Heart left ventricle (tissue), 16 donors: Measurements from ENCODE around the gene ANKDD1A. TPM values are rescaled to one million over a fixed set of nuclear protein-coding genes. Genes with fewer than 3 reads are reported as not detected.

Experiments
- ATAC-seq, 4 donors: fragments of 200-7000 bp; cut with Tn5 transposase; one replicate each; pipeline ENCODE4 v1.9.1; 2020 to 2022; ENCODE audit warnings: moderate library complexity in 4 of 4, mild to moderate bottlenecking in 3 of 4, moderate number of reproducible peaks in 1 of 4
- DNase-seq, 5 donors: peaks; one replicate each; pipeline ENCODE4 v3.0.0-alpha.2; 2020
- H3K27ac ChIP-seq, 12 donors: fragments of 200-600 bp; sonication (generic) in 4 of 12; one replicate each; pipeline versions ENCODE4 v1.5.0 to v1.8.0; 2016 to 2022; ENCODE audit warnings: mild to moderate bottlenecking in 2 of 12
- H3K27me3 ChIP-seq, 9 donors: fragments of 200-600 bp; sonication (generic) in 2 of 9; one replicate each; pipeline versions ENCODE4 v1.5.1 to v1.8.0; 2016 to 2022; ENCODE audit warnings: mild to moderate bottlenecking in 3 of 9
- H3K36me3 ChIP-seq, 9 donors: fragments of 200-600 bp; sonication (generic) in 2 of 9; one replicate each; pipeline versions ENCODE4 v1.5.0 to v1.8.0; 2018 to 2022; ENCODE audit warnings: mild to moderate bottlenecking in 2 of 9
- H3K4me1 ChIP-seq, 12 donors: fragments of 200-600 bp; sonication (generic) in 4 of 12; one replicate each; pipeline versions ENCODE4 v1.5.0 to v1.8.0; 2016 to 2022; ENCODE audit warnings: mild to moderate bottlenecking in 3 of 12
- H3K4me3 ChIP-seq, 12 donors: fragments of 200-600 bp; sonication (generic) in 4 of 12; one replicate each; pipeline versions ENCODE4 v1.5.0 to v1.8.0; 2017 to 2022; ENCODE audit warnings: mild to moderate bottlenecking in 9 of 12, moderate library complexity in 4 of 12
- H3K9me3 ChIP-seq, 12 donors: fragments of 200-600 bp; sonication (generic) in 4 of 12; one replicate each; pipeline versions ENCODE4 v1.5.0 to v1.8.0; 2016 to 2022; ENCODE audit warnings: mild to moderate bottlenecking in 1 of 12
- CTCF ChIP-seq, 12 donors: fragments of 200-600 bp; sonication (generic) in 4 of 12; IDR thresholded peaks; one replicate each; pipeline versions ENCODE4 v1.5.0 to v1.8.0; 2018 to 2022; ENCODE audit warnings: antibody characterized with exemption in 12 of 12, mild to moderate bottlenecking in 5 of 12
- POLR2A ChIP-seq, 2 donors: fragments of 450-650 bp; IDR thresholded peaks; one replicate each; pipeline ENCODE4 v1.6.1; 2017; ENCODE audit warnings: antibody characterized with exemption in 2 of 2, mild to moderate bottlenecking in 2 of 2, moderate library complexity in 2 of 2
- WGBS, 4 donors: extraction: QIAGEN DNeasy Blood & Tissue Kit in 2 of 4; methylation state at CpG; one replicate each; pipeline versions ENCODE4 v1.1.5 to v1.1.7; 2013 to 2018; 5-methylcytosine and 5-hydroxymethylcytosine counted together
- intact Hi-C, 10 donors: fragments of 100-400 bp; cut with DNase I; formaldehyde crosslinking; loops; one replicate each; pipeline versions ENCODE4 v1.11.1 to v1.14.2; 2022
- polyA plus RNA-seq, 2 donors: library from polyadenylated mRNA; stranded (reverse); fragments of 200-250 nt; gene quantifications; one replicate each; pipeline ENCODE4 v1.2.3, GENCODE V29; 2013
- total RNA-seq, 9 donors: library from RNA; depleted of rRNA in 2 of 9; stranded (reverse); fragments of >200 nt in 2 of 9; fragmentation: NEBNext Ultra II Directional in 3 of 9; extraction: Animal tissue kit (Norgen Biotek cat#: 25700) in 3 of 9; gene quantifications; one replicate each; pipeline versions ENCODE4 v1.1.0 to v1.2.4, GENCODE V29; 2016 to 2023
- donor health status: ischemic (EF 13 %, LVEDD 7.1; RV severe dilation, severe dysfunction).
- donor health status: healthy with polysubstance abuse.
- donor health status: DM: no; HTN: yes; CAD: no.
- donor health status: DM: no; HTN: no; CAD: no.
- donor health status: ischemic (EF 25% LVEDD 6.9; RV normal size, moderate dysfunction).
- donor health status: ischemic (EF 25% LVEDD 5.7; RV mildly dilated, moderate dysfunction).
- donor health status: healthy.
- donor health status: DM: yes; HTN: yes; CAD: no.
- donor health status: ischemic (EF 35%, LVEDD 5.7; RV mildly dilated, moderate dysfunction).
- donor health status: nonischemic (EF 11% LVEDD 7.7; RV severe dilation, severe dysfunction).
- donor health status: DM: yes; HTN: yes; CAD: no.
- donor health status: PGD.
- donor health status: ischemic (EF 29% LVEDD 5.4; RV normal size, mild dysfunction).
- donor health status: nonischemic (EF 23%, LVEDD 6.1; RV moderate dilation, normal function).

Gene ANKDD1A
- total and polyA plus RNA-seq, 11 donors: 0.42 to 3.4 (median 1.1) TPM

GRCh38 chr15:64944961-64945360, 33.3 kb downstream of the ANKDD1A start:
- no peaks in the 10 kb centered on the region for H3K9me3 ChIP-seq
- no peak overlapping the region for H3K27ac ChIP-seq
- H3K27me3 ChIP-seq: no peaks in the 10 kb centered on the region
- peaks cover 0 to 3% (median 0%) of the 10 kb centered on the region in 9 donors for H3K36me3 ChIP-seq
- DNase-seq (no peak), ATAC-seq (no peak)
- H3K4me1 ChIP-seq: no peaks in the 10 kb centered on the region
- TF ChIP-seq POLR2A (IDR thresholded peaks at IDR 0.05): no peak
- no peak for TF ChIP-seq CTCF (IDR thresholded peaks at IDR 0.05)
- intact Hi-C loops: no loop called here
- WGBS, 4 donors: 69 to 95% (median 70%) methylated on average over 4 of the region's 4 CpGs
- no peak overlapping the region for H3K4me3 ChIP-seq

GRCh38 chr15:64947211-64947610, 35.5 kb downstream of the ANKDD1A start:
- no peak overlapping the region for H3K27ac ChIP-seq
- DNase-seq (no peak), ATAC-seq (no peak)
- no peaks in the 10 kb centered on the region for H3K27me3 ChIP-seq
- no peak for TF ChIP-seq CTCF (IDR thresholded peaks at IDR 0.05)
- no peak for TF ChIP-seq POLR2A (IDR thresholded peaks at IDR 0.05)
- peaks cover 0 to 1% (median 0%) of the 10 kb centered on the region in 9 donors for H3K36me3 ChIP-seq
- H3K4me1 ChIP-seq: no peaks in the 10 kb centered on the region
- WGBS, 4 donors: 69 to 75% (median 72%) methylated on average over 10 of the region's 10 CpGs
- intact Hi-C loops: no loop called here
- H3K4me3 ChIP-seq: no peak overlapping the region
- H3K9me3 ChIP-seq: no peaks in the 10 kb centered on the region

- DNase-seq: no peak
- 71 to 78% (median 74%) methylated on average over 9 of the region's 9 CpGs for WGBS, 4 donors
These were observed 37.2 kb downstream of the ANKDD1A start for GRCh38 chr15:64948916-64949315.

More at GRCh38 chr15:64948916-64949315, 37.2 kb downstream of the ANKDD1A start:
- TF ChIP-seq POLR2A (IDR thresholded peaks at IDR 0.05): no peak
- TF ChIP-seq CTCF (IDR thresholded peaks at IDR 0.05): no peak
- no peaks in the 10 kb centered on the region for H3K27me3 ChIP-seq
- no peak overlapping the region for H3K27ac ChIP-seq
- no peak for ATAC-seq
- no peaks in the 10 kb centered on the region for H3K4me1 ChIP-seq
- no peak overlapping the region for H3K4me3 ChIP-seq
- intact Hi-C loops: no loop called here
- no peaks in the 10 kb centered on the region for H3K9me3 ChIP-seq
- no peaks in the 10 kb centered on the region for H3K36me3 ChIP-seq
